Ishikawa (cell line): ENCODE data around the gene NCOA7.

Experiments
- CEBPB ChIP-seq: IDR thresholded peaks from 2 replicates; pipeline ENCODE4 v1.6.1; 2012
- CREB1 ChIP-seq: IDR thresholded peaks from 2 replicates; pipeline ENCODE4 v1.6.1; 2012; ENCODE audit warnings: low read depth
- EGR1 ChIP-seq: IDR thresholded peaks from 2 replicates; pipeline ENCODE4 v1.6.1; 2012
- EP300 ChIP-seq: IDR thresholded peaks from 2 replicates; pipeline ENCODE4 v1.6.1; 2012; ENCODE audit warnings: borderline replicate concordance
- FOXM1 ChIP-seq: IDR thresholded peaks from 2 replicates; pipeline ENCODE4 v1.6.1; 2012; ENCODE audit warnings: low read depth, borderline replicate concordance
- MAX ChIP-seq: IDR thresholded peaks from 2 replicates; pipeline ENCODE4 v1.6.1; 2012
- NFIC ChIP-seq: IDR thresholded peaks from 2 replicates; pipeline ENCODE4 v1.6.1; 2012
- RAD21 ChIP-seq: IDR thresholded peaks from 2 replicates; pipeline ENCODE4 v1.6.1; 2012; ENCODE audit warnings: low read depth
- REST ChIP-seq: IDR thresholded peaks from 2 replicates; pipeline ENCODE4 v1.6.1; 2012; ENCODE audit warnings: low read depth, mild to moderate bottlenecking
- TAF1 ChIP-seq: IDR thresholded peaks from 2 replicates; pipeline ENCODE4 v1.6.1; 2012; ENCODE audit warnings: low read depth, mild to moderate bottlenecking
- TCF12 ChIP-seq: IDR thresholded peaks from 2 replicates; pipeline ENCODE4 v1.6.1; 2012; ENCODE audit warnings: low read depth
- TEAD4 ChIP-seq: IDR thresholded peaks from 2 replicates; pipeline ENCODE4 v1.6.1; 2012
- USF1 ChIP-seq: IDR thresholded peaks from 2 replicates; pipeline ENCODE4 v1.6.1; 2012
- YY1 ChIP-seq: IDR thresholded peaks from 2 replicates; pipeline ENCODE4 v1.6.1; 2012; ENCODE audit warnings: low read depth
- ZBTB7A ChIP-seq: IDR thresholded peaks from 2 replicates; pipeline ENCODE4 v1.6.1; 2012; ENCODE audit warnings: low read depth

Gene NCOA7

GRCh38 chr6:125780540-125781313 is 10.0 kb upstream of the NCOA7 start:
- TF ChIP-seq RAD21 (no peak), YY1 (peak; percentile 61; the same call in 1 of the 2 replicates), MAX (peak; percentile 96), CREB1 (0 out of 2 replicates have a peak, but pooled peaks have one; percentile 34), FOXM1 (no peak; the same call in 1 of the 2 replicates), REST (no peak), TCF12 (peak; percentile 50; the same call in 1 of the 2 replicates), USF1 (no peak), EP300 (no peak; the same call in 1 of the 2 replicates), NFIC (no peak), CEBPB (peak; percentile 96), TAF1 (no peak; the same call in 1 of the 2 replicates), ZBTB7A (no peak), TEAD4 (peak; percentile 49; the same call in 1 of the 2 replicates), EGR1 (no peak)

- TF ChIP-seq EGR1 (no peak), REST (no peak), TCF12 (no peak), ZBTB7A (no peak), CREB1 (no peak), RAD21 (peak; percentile 48)
These were observed 9.4 kb upstream of the NCOA7 start for GRCh38 chr6:125781314-125781868.

- TF ChIP-seq CEBPB (no peak), CREB1 (no peak), EGR1 (no peak), MAX (no peak), TCF12 (no peak)
These were observed 6.4 kb upstream of the NCOA7 start for GRCh38 chr6:125784365-125784764.

- TF ChIP-seq ZBTB7A (no peak), YY1 (no peak)
These were observed 3.0 kb upstream of the NCOA7 start for GRCh38 chr6:125787791-125788190.

- TF ChIP-seq CEBPB = no peak
- no peak for TF ChIP-seq TCF12
- TF ChIP-seq YY1 = no peak
- no peak for TF ChIP-seq CREB1
- TF ChIP-seq EGR1 = no peak
- no peak for TF ChIP-seq TAF1
- no peak for TF ChIP-seq USF1
- TF ChIP-seq RAD21 = no peak
- TF ChIP-seq EP300 = no peak
- TF ChIP-seq REST = no peak
- no peak for TF ChIP-seq ZBTB7A
- TF ChIP-seq MAX = no peak
- TF ChIP-seq FOXM1 = no peak
- TF ChIP-seq NFIC = no peak
- no peak for TF ChIP-seq TEAD4
These were observed 1.6 kb upstream of the NCOA7 start for GRCh38 chr6:125789167-125789566.
